ENCODE results near the gene TMUB1.
A peak's percentile ranks its signal among the peaks of the same experiment; 100 is the strongest.

Gene TMUB1

GRCh38 chr7:151082141-151083070 is 887 bp downstream of the TMUB1 start:
- no peak for DNase-seq

- DNase-seq = peak; percentile 45
These were observed 1.9 kb downstream of the TMUB1 start for GRCh38 chr7:151081170-151082101.

GRCh38 chr7:151080522-151081169 is 2.6 kb downstream of the TMUB1 start, which contains the start of gene FASTK:
Gene FASTK, minus strand, starts transcription at chr7:151080809. Its CDS starts 43 bp downstream, at chr7:151080766.
- peak; percentile 95 for DNase-seq

- DNase-seq = peak; percentile 60
These were observed 3.2 kb downstream of the TMUB1 start for GRCh38 chr7:151080067-151080521.

- no peak for DNase-seq
These were observed 3.9 kb downstream of the TMUB1 start for GRCh38 chr7:151079199-151079910.

- DNase-seq = peak; percentile 38
These were observed 4.9 kb downstream of the TMUB1 start for GRCh38 chr7:151078233-151079040.

- no peak for DNase-seq
These were observed 5.5 kb downstream of the TMUB1 start for GRCh38 chr7:151077705-151078232.

GRCh38 chr7:151076863-151077704 is 6.2 kb downstream of the TMUB1 start:
- no peak for DNase-seq

GRCh38 chr7:151075978-151076426 is 7.3 kb downstream of the TMUB1 start:
- no peak for DNase-seq

GRCh38 chr7:151075662-151075971 is 7.7 kb downstream of the TMUB1 start:
- no peak for DNase-seq

GRCh38 chr7:151074817-151075661 is 8.3 kb downstream of the TMUB1 start:
- DNase-seq = no peak

GRCh38 chr7:151073990-151074389 is 9.3 kb downstream of the TMUB1 start:
- DNase-seq = no peak

- no peak for DNase-seq
These were observed 12.0 kb downstream of the TMUB1 start for GRCh38 chr7:151071032-151071866.

GRCh38 chr7:151070574-151070960 is 12.7 kb downstream of the TMUB1 start:
- no peak for DNase-seq

- DNase-seq = no peak
These were observed 13.3 kb downstream of the TMUB1 start for GRCh38 chr7:151069841-151070573.

- DNase-seq = no peak
These were observed 15.1 kb downstream of the TMUB1 start for GRCh38 chr7:151068069-151068773.
